Heart left ventricle (tissue), 16 donors: Measurements from ENCODE around the gene BEST1. TPM values are rescaled to one million over a fixed set of nuclear protein-coding genes. Genes with fewer than 3 reads are reported as not detected.

Experiments used
- ATAC-seq, 4 donors: fragments of 200-7000 bp; cut with Tn5 transposase; one replicate each; pipeline ENCODE4 v1.9.1; 2020 to 2022; ENCODE audit warnings: moderate library complexity in 4 of 4, mild to moderate bottlenecking in 3 of 4, moderate number of reproducible peaks in 1 of 4
- DNase-seq, 5 donors: peaks; one replicate each; pipeline ENCODE4 v3.0.0-alpha.2; 2020
- H3K27ac ChIP-seq, 12 donors: fragments of 200-600 bp; sonication (generic) in 4 of 12; one replicate each; pipeline versions ENCODE4 v1.5.0 to v1.8.0; 2016 to 2022; ENCODE audit warnings: mild to moderate bottlenecking in 2 of 12
- H3K27me3 ChIP-seq, 9 donors: fragments of 200-600 bp; sonication (generic) in 2 of 9; one replicate each; pipeline versions ENCODE4 v1.5.1 to v1.8.0; 2016 to 2022; ENCODE audit warnings: mild to moderate bottlenecking in 3 of 9
- H3K36me3 ChIP-seq, 9 donors: fragments of 200-600 bp; sonication (generic) in 2 of 9; one replicate each; pipeline versions ENCODE4 v1.5.0 to v1.8.0; 2018 to 2022; ENCODE audit warnings: mild to moderate bottlenecking in 2 of 9
- H3K4me1 ChIP-seq, 12 donors: fragments of 200-600 bp; sonication (generic) in 4 of 12; one replicate each; pipeline versions ENCODE4 v1.5.0 to v1.8.0; 2016 to 2022; ENCODE audit warnings: mild to moderate bottlenecking in 3 of 12
- H3K4me3 ChIP-seq, 12 donors: fragments of 200-600 bp; sonication (generic) in 4 of 12; one replicate each; pipeline versions ENCODE4 v1.5.0 to v1.8.0; 2017 to 2022; ENCODE audit warnings: mild to moderate bottlenecking in 9 of 12, moderate library complexity in 4 of 12
- H3K9me3 ChIP-seq, 12 donors: fragments of 200-600 bp; sonication (generic) in 4 of 12; one replicate each; pipeline versions ENCODE4 v1.5.0 to v1.8.0; 2016 to 2022; ENCODE audit warnings: mild to moderate bottlenecking in 1 of 12
- CTCF ChIP-seq, 12 donors: fragments of 200-600 bp; sonication (generic) in 4 of 12; IDR thresholded peaks; one replicate each; pipeline versions ENCODE4 v1.5.0 to v1.8.0; 2018 to 2022; ENCODE audit warnings: antibody characterized with exemption in 12 of 12, mild to moderate bottlenecking in 5 of 12
- POLR2A ChIP-seq, 2 donors: fragments of 450-650 bp; IDR thresholded peaks; one replicate each; pipeline ENCODE4 v1.6.1; 2017; ENCODE audit warnings: antibody characterized with exemption in 2 of 2, mild to moderate bottlenecking in 2 of 2, moderate library complexity in 2 of 2
- WGBS, 4 donors: extraction: QIAGEN DNeasy Blood & Tissue Kit in 2 of 4; methylation state at CpG; one replicate each; pipeline versions ENCODE4 v1.1.5 to v1.1.7; 2013 to 2018; 5-methylcytosine and 5-hydroxymethylcytosine counted together
- intact Hi-C, 10 donors: fragments of 100-400 bp; cut with DNase I; formaldehyde crosslinking; loops; one replicate each; pipeline versions ENCODE4 v1.11.1 to v1.14.2; 2022
- polyA plus RNA-seq, 2 donors: library from polyadenylated mRNA; stranded (reverse); fragments of 200-250 nt; gene quantifications; one replicate each; pipeline ENCODE4 v1.2.3, GENCODE V29; 2013
- total RNA-seq, 9 donors: library from RNA; depleted of rRNA in 2 of 9; stranded (reverse); fragments of >200 nt in 2 of 9; fragmentation: NEBNext Ultra II Directional in 3 of 9; extraction: Animal tissue kit (Norgen Biotek cat#: 25700) in 3 of 9; gene quantifications; one replicate each; pipeline versions ENCODE4 v1.1.0 to v1.2.4, GENCODE V29; 2016 to 2023
- donor health status: ischemic (EF 13 %, LVEDD 7.1; RV severe dilation, severe dysfunction).
- donor health status: healthy with polysubstance abuse.
- donor health status: DM: no; HTN: yes; CAD: no.
- donor health status: DM: no; HTN: no; CAD: no.
- donor health status: ischemic (EF 25% LVEDD 6.9; RV normal size, moderate dysfunction).
- donor health status: ischemic (EF 25% LVEDD 5.7; RV mildly dilated, moderate dysfunction).
- donor health status: healthy.
- donor health status: DM: yes; HTN: yes; CAD: no.
- donor health status: ischemic (EF 35%, LVEDD 5.7; RV mildly dilated, moderate dysfunction).
- donor health status: nonischemic (EF 11% LVEDD 7.7; RV severe dilation, severe dysfunction).
- donor health status: DM: yes; HTN: yes; CAD: no.
- donor health status: PGD.
- donor health status: ischemic (EF 29% LVEDD 5.4; RV normal size, mild dysfunction).
- donor health status: nonischemic (EF 23%, LVEDD 6.1; RV moderate dilation, normal function).

BEST1 gene
- total and polyA plus RNA-seq, 11 donors = 0.64 to 4.4 (median 1.2) TPM

- H3K36me3 ChIP-seq = peaks cover 0 to 73% (median 19%) of the 10 kb centered on the region in 9 donors
- intact Hi-C loops = no loop called here
- ATAC-seq = peak in 2 of 4 donors; percentile 40 to 57
Observed at GRCh38 chr11:61904539-61905048, 45.6 kb upstream of the BEST1 start.

GRCh38 chr11:61905067-61905696, 45.0 kb upstream of the BEST1 start:
- Histone ChIP-seq H3K4me1 (peaks cover 0 to 21% (median 10%) of the 10 kb centered on the region in 12 donors), H3K36me3 (peaks cover 0 to 72% (median 19%) of the 10 kb centered on the region in 9 donors), H3K4me3 (no peak overlapping the region), H3K27ac (no peak overlapping the region), H3K27me3 (no peaks in the 10 kb centered on the region), H3K9me3 (no peaks in the 10 kb centered on the region)
- intact Hi-C loops = no loop called here
- DNase-seq (no peak), ATAC-seq (no peak)
- TF ChIP-seq POLR2A (IDR thresholded peaks at IDR 0.05) (no peak), CTCF (IDR thresholded peaks at IDR 0.05) (no peak)
- 90 to 97% (median 95%) methylated on average over 13 of the region's 13 CpGs for WGBS, 4 donors

More at GRCh38 chr11:61904539-61905048, 45.6 kb upstream of the BEST1 start:
- no peak for TF ChIP-seq CTCF (IDR thresholded peaks at IDR 0.05)
- TF ChIP-seq POLR2A (IDR thresholded peaks at IDR 0.05) = no peak
- Histone ChIP-seq H3K4me1 (peaks cover 0 to 18% (median 10%) of the 10 kb centered on the region in 12 donors), H3K27me3 (no peaks in the 10 kb centered on the region), H3K27ac (peak overlapping the region in 1 of 12 donors; percentile 2), H3K9me3 (no peaks in the 10 kb centered on the region), H3K4me3 (peak overlapping the region in 1 of 12 donors; percentile 22)
- WGBS, 4 donors = 63 to 84% (median 77%) methylated on average over 15 to 19 of the region's 19 CpGs
- DNase-seq = peak in 1 of 5 donors; percentile 29

GRCh38 chr11:61905801-61906521, 44.2 kb upstream of the BEST1 start:
- peaks cover 0 to 64% (median 19%) of the 10 kb centered on the region in 9 donors for H3K36me3 ChIP-seq
- H3K4me3 ChIP-seq = no peak overlapping the region
- WGBS, 4 donors = 86 to 90% (median 87%) methylated on average over 12 to 14 of the region's 14 CpGs
- TF ChIP-seq POLR2A (IDR thresholded peaks at IDR 0.05) (no peak), CTCF (IDR thresholded peaks at IDR 0.05) (no peak)
- intact Hi-C loops = no loop called here
- no peak overlapping the region for H3K27ac ChIP-seq
- no peaks in the 10 kb centered on the region for H3K27me3 ChIP-seq
- DNase-seq (no peak), ATAC-seq (no peak)
- H3K4me1 ChIP-seq = peaks cover 0 to 29% (median 16%) of the 10 kb centered on the region in 12 donors
- H3K9me3 ChIP-seq = no peaks in the 10 kb centered on the region

- no peaks in the 10 kb centered on the region for H3K9me3 ChIP-seq
- ATAC-seq = no peak
- no peak overlapping the region for H3K4me3 ChIP-seq
- H3K27me3 ChIP-seq = no peaks in the 10 kb centered on the region
- no peak for DNase-seq
- intact Hi-C loops = no loop called here
- TF ChIP-seq POLR2A (IDR thresholded peaks at IDR 0.05) (no peak), CTCF (IDR thresholded peaks at IDR 0.05) (no peak)
- no peak overlapping the region for H3K27ac ChIP-seq
- H3K4me1 ChIP-seq = peaks cover 0 to 35% (median 22%) of the 10 kb centered on the region in 12 donors
- H3K36me3 ChIP-seq = peaks cover 0 to 59% (median 19%) of the 10 kb centered on the region in 9 donors
- 87 to 94% (median 92%) methylated on average over 14 of the region's 14 CpGs for WGBS, 4 donors
Observed at GRCh38 chr11:61906522-61906909, 43.6 kb upstream of the BEST1 start.
